ENCODE measurements around the gene ITGBL1.
A peak's percentile ranks its signal among the peaks of the same experiment; 100 is the strongest.

The ITGBL1 gene

DNA sequence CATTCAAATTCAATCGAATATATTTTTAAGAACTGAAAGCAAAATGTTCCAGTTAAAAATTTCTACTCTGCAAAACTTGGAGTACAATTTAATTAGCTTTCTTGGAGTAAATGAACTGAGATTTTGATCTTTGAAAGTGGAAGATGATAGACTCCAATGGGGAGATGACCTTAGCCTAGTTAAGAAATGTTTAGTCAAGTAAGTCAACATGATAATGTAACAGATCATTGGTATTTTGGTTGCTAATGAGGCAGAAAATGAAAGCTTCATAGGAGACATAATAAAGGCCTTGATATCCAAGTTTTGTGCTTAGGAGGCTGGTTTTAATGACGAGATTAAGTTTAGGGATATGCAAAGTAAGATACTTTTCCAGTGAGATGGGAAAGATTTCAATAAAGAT is 181.7 kb downstream of the ITGBL1 start:
- DNase-seq: no peak

DNA sequence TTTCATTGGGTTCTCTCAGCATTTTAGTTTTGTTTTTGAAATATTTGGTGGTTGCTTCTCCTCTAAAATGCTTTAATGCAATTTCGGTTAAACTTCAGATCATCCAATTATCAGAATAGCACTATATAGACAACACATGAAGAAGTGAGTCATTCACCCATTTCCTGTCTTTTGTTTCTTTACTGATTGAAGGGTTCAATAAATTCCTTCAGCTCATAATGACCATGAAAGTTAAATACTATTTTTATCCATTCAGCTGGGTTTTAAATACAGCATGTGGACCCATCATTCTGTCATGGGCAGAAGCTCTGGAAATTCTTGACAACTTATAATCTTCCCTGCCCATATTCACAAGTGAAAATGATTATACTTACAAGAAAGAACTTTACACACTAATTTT is 187.2 kb downstream of the ITGBL1 start:
- DNase-seq: no peak

DNA sequence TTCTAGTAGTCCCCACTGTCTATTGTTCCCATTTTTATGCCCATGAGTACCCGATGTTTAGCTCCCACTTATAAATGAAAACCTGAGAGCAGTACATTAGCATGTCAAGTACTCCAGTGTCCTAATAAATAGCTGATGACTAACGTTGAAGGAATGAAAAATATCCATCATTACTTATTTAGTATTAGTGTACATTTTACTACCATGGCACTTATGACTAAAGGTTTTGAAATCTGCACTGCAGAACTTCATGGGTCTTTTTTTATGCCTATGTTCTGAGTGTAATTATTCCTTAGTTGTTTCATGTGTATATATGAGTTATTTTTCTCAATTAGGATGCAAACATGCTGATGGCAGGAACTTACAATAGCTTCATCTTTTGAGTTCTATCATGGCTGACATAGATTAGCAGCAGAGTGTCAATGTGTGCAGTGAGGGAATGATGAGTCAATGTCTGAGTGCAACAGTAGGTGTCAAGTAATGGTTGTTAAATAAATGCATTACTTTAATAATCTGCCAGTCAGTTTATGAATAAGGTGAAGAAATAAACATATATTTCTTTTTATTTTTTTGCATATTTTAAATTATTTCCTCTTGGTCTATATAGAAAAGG is 188.4 kb downstream of the ITGBL1 start:
- DNase-seq: no peak

- DNase-seq: no peak
These were observed 193.4 kb downstream of the ITGBL1 start for GRCh38 chr13:101645871-101646270.

DNA sequence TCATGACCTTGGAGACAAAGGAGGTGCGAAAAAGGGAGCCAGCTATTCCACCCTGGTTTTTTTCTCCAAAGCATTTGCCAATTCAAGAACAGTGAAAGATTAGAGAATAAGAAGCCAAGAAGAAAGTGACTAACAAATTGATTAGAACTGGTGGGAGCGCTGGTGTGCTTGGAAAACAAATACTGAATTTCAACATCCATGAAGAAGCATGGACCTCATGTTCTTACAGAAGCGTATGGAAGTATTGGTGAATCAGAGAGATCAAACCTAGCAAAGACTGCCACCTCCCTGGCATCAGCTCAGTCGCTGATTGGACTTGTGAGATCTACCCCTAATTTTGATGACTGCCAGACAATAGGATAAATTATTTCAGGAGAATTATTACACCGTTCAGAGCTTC is 195.3 kb downstream of the ITGBL1 start:
- no peak for DNase-seq

DNA sequence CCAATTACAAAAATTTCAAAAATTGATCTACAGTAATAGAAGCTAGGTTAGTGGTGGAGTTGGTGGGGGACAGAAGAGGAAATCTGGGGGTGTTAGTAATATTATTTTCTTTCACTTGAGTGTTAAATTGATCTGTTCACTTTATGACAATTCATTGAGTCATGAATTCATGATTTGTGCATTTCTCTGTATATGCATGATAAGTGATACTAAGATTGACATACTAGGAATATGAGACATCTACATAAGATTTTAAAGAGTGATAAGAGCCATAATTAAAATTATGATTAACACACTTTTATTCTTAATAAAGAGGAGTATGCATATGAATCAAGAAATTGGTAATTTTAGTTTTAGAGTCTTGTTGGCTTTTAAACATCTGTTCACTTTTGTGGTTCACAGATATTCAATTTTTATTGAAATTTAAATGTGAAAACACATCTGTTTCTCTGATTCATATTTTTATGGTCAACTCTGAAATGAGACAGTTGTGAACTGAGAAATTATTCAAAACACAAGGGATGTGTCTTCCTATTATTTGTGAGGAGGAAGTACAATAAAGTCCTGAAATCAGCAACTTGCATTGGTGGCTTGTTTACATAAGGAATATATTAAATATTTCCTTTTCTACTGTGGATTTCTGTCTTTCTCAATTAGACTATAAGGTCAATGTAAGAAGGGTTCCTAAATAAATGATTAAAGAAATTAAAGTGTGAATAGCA is 196.5 kb downstream of the ITGBL1 start:
- no peak for DNase-seq

GRCh38 chr13:101649488-101650126 is 197.1 kb downstream of the ITGBL1 start:
- DNase-seq: no peak

- DNase-seq: no peak
These were observed 202.4 kb downstream of the ITGBL1 start for GRCh38 chr13:101654883-101655282.

GRCh38 chr13:101655435-101655834 is 203.0 kb downstream of the ITGBL1 start:
- no peak for DNase-seq

- no peak for DNase-seq
These were observed 208.2 kb downstream of the ITGBL1 start for GRCh38 chr13:101660711-101661110.

DNA sequence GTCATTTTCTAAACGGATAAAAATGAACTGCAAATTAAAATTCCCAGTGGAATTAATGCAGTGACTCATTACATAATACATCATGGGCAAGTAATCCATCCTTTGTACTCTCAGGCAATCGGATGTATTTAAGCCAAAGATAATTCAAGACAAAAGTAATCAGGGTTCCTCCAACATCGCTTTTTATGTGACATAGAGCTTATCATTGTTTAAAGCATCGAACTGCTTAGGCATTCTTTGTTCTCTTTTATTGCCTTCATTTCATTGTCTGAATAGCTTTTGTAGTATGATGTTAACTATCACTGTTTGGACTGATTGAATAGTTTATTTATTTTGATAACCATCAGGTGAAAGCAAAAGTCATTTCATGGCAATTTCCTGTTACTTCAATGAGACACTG is 209.4 kb downstream of the ITGBL1 start:
- no peak for DNase-seq

- DNase-seq: no peak
These were observed 221.1 kb downstream of the ITGBL1 start for GRCh38 chr13:101673360-101674105.

- DNase-seq: no peak
These were observed 229.4 kb downstream of the ITGBL1 start for GRCh38 chr13:101681834-101682233.

- DNase-seq: no peak
These were observed 233.5 kb downstream of the ITGBL1 start for GRCh38 chr13:101686003-101686402.

DNA sequence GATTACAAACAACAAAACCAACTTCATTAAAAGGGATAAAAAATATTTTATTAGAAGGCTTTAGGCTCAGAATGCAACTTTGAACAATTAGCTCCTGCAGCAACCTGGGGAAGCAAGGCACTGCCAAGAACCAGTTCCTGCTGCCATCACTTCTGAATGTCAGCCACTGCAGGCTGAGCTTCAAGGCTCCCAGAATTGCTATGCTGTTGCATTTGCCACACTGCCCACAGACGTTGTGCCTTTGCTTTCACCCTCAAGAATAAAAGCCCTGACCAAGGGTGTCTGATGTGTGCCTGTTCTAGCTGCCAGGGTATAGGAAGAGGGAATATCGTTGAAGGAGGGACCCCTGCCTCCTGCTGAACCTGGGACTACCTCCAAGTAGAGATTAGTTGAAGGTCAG is 238.4 kb downstream of the ITGBL1 start:
- no peak for DNase-seq

DNA sequence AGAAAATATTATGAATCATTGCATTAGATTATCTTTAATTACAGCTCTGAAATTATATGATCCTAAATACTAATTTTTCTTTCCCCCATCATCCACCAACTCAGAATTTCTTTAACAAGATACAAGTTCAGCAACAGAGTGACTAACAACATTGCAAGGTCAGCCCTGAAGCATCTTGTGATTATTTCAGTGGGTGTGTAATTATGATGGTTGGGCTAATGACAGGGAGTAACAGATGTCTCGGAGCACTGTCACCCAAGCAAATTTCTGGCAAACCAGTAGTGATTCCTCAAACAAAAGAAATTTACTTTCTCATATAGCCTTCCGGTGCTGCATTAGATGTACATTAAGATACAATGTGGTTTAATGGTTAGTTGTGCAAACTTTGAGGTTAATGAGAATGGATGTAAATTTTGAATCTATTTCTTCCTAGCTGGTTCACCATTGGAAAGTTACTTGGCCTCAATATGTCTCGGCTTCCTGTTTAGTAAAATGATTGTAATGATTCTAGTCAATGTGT is 238.9 kb downstream of the ITGBL1 start:
- no peak for DNase-seq

DNA sequence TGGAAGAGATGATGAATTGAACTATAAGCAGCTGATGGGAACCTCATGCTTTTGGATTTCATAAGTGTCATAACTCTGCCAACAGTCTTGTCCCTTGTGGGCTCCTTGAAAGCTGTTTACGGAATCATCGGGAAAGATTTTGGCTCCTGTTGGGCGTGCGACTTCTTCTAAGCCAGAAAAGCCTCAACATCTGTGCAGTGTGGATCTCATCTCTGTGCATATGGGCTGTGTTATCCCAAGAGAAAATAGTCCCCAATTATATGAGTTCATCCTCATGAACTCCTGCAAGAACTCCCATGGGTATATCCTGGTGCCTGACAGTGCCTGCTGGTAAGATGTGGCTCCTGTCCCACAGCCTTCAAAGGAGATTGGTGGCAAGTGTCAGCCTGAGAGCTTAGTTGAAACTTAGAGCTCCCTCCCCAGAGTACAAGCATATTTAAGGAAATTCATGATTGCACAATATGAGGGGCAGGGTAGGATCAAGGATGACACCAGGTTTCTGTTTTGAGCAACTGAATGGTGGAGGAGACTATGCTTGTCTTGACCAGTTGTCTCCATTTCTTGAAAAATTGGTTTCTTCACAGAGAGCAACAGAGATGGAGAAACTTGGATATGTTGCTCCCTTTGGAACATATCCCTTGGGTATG is 243.5 kb downstream of the ITGBL1 start:
- no peak for DNase-seq

DNA sequence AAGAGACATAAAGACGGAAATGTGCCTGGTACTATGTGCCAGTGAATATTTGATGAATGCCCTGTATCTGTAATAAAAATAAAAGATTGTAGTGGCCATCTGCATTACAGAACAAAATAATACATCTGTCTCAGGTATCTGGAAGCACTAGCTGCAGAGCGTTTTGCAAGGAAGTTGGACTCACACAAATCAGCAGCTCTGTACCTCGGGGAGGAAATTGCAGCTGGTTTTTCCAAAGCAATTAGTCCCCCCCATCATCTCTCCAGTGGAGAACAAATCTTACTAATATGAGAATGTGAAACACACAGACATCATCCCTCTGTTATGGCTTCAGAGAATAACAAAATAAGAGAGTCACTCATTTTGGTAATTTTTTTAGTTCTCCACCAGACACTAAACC is 245.3 kb downstream of the ITGBL1 start:
- no peak for DNase-seq

DNA sequence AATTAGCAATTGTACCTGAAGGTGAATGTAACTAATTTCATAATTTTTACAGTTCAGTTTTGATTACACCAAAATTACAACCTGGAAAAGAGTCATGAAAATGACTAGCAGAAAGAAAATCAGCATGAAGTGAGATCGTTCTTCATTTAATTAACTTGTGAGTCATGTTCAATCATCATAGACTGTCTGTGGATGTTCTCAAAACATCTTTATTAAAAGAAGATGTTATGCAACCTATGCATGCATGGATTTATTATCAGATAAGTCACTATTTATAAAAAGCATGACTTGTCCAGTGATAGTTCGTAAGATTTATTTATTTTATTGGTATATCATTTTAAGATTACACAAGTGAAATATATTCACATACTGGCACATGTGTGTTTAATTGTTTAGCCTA is 245.9 kb downstream of the ITGBL1 start:
- DNase-seq: no peak

GRCh38 chr13:101700598-101700997 is 248.1 kb downstream of the ITGBL1 start:
- DNase-seq: no peak

- DNase-seq: no peak
These were observed 250.6 kb downstream of the ITGBL1 start for GRCh38 chr13:101703081-101703480.

DNA sequence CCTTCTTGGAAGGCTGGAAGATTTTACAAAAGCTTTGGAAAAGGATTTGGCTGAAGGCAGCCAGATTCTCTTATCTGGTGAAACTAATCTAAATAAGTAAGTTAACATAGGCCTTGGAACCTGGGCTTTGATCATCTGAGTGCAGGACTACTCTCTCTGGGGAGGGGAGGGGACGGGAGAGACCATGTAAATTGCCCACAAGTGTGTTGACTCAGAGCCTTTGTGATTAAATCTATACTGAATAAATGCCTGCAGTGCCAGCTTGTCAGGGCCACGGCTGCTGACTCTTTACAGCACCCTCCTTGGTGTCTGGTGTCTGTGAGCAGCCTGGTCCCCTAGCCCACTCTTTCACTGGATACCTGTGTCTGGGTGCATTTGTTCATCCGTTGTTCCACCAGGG is 251.4 kb downstream of the ITGBL1 start:
- no peak for DNase-seq

DNA sequence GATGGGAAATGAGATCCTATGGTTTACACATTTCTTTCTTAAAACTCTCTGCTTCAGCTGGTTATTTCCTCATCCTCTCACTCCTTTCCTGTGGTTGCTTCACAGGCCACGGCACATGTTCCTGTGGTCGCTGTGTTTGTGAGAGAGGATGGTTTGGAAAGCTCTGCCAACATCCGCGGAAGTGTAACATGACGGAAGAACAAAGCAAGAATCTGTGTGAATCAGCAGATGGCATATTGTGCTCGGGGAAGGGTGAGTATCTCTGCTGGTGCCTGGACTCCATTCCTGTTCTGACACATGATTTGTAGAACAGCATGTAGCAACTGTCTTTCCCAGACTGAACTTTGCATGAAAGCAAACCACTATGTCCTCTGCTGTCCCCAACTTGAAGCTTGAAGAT is 254.2 kb downstream of the ITGBL1 start:
- DNase-seq: peak; percentile 64
